Heart right ventricle (tissue), 16 donors: ENCODE results near the gene ZNF565. TPM values are rescaled to one million over a fixed set of nuclear protein-coding genes. Genes with fewer than 3 reads are reported as not detected.

Experiments used
- ATAC-seq, 8 donors: fragments of 200-7000 bp; cut with Tn5 transposase; one replicate each; pipeline ENCODE4 v1.9.1; 2020; ENCODE audit warnings: mild to moderate bottlenecking in 8 of 8, moderate library complexity in 8 of 8, moderate number of reproducible peaks in 1 of 8
- DNase-seq, 2 donors: peaks; one replicate each; pipeline ENCODE4 v3.0.0-alpha.2; 2020
- H3K27ac ChIP-seq, 10 donors: fragments of 200-600 bp; sonication (generic) in 2 of 10; one replicate each; pipeline versions ENCODE4 v1.5.0 to v1.8.0; 2020 to 2022; ENCODE audit warnings: mild to moderate bottlenecking in 3 of 10
- H3K27me3 ChIP-seq, 7 donors: fragments of 200-600 bp; one replicate each; pipeline ENCODE4 v1.8.0; 2021 to 2022; ENCODE audit warnings: mild to moderate bottlenecking in 2 of 7
- H3K36me3 ChIP-seq, 9 donors: fragments of 200-600 bp; sonication (generic) in 1 of 9; one replicate each; pipeline versions ENCODE4 v1.5.0 to v1.8.0; 2020 to 2022; ENCODE audit warnings: mild to moderate bottlenecking in 2 of 9
- H3K4me1 ChIP-seq, 9 donors: fragments of 200-600 bp; sonication (generic) in 1 of 9; one replicate each; pipeline versions ENCODE4 v1.5.0 to v1.8.0; 2020 to 2022; ENCODE audit warnings: mild to moderate bottlenecking in 4 of 9
- H3K4me3 ChIP-seq, 10 donors: fragments of 200-600 bp; sonication (generic) in 2 of 10; one replicate each; pipeline versions ENCODE4 v1.5.0 to v1.8.0; 2020 to 2022; ENCODE audit warnings: mild to moderate bottlenecking in 7 of 10, moderate library complexity in 2 of 10
- H3K9me3 ChIP-seq, 11 donors: fragments of 200-600 bp in 10 of 11; sonication (generic) in 2 of 11; one replicate each; pipeline versions ENCODE4 v1.5.0 to v1.8.0; 2013 to 2022; ENCODE audit warnings: mild to moderate bottlenecking in 2 of 11, control low read depth in 1 of 11, moderate library complexity in 1 of 11
- WGBS, 2 donors: extraction: QIAGEN DNeasy Blood & Tissue Kit; methylation state at CpG; one replicate each; pipeline ENCODE4 v1.1.7; 2013; ENCODE audit warnings: inconsistent platforms in 1 of 2; 5-methylcytosine and 5-hydroxymethylcytosine counted together
- intact Hi-C, 10 donors: fragments of 100-400 bp; cut with DNase I; formaldehyde crosslinking; loops; one replicate each; pipeline versions ENCODE4 v1.11.1 to v1.14.2; 2022
- long read RNA-seq, 3 donors: library from polyadenylated mRNA; unstranded; transcript quantifications; one replicate each; pipeline ENCODE4 v2.0.0, GENCODE V29; 2020 to 2021
- polyA plus RNA-seq, 2 donors: library from polyadenylated mRNA; stranded (reverse); fragments of 200-250 nt; gene quantifications; one replicate each; pipeline ENCODE4 v1.2.3, GENCODE V29; 2013
- total RNA-seq, 10 donors: library from RNA; stranded (reverse); fragmentation: NEBNext Ultra II Directional in 3 of 10; extraction: Animal tissue kit (Norgen Biotek cat#: 25700) in 3 of 10; gene quantifications; one replicate each; pipeline versions ENCODE4 v1.2.1 to v1.2.4, GENCODE V29; 2021 to 2023
- TF ChIP-seq, protein P1 (sequence below), 9 donors: fragments of 200-600 bp; sonication (generic) in 2 of 9; IDR thresholded peaks; one replicate each; pipeline versions ENCODE4 v1.5.0 to v1.8.0; 2021 to 2022; ENCODE audit warnings: antibody characterized with exemption in 9 of 9, mild to moderate bottlenecking in 5 of 9, moderate library complexity in 1 of 9
- donor health status: Arrhythmogenic right ventricular cardiomyopathy.
- donor health status: ischemic (EF 13 %, LVEDD 7.1; RV severe dilation, severe dysfunction).
- donor health status: healthy with polysubstance abuse.
- donor health status: DM: no; HTN: yes; CAD: no.
- donor health status: DM: no; HTN: no; CAD: no.
- donor health status: ischemic (EF 25% LVEDD 6.9; RV normal size, moderate dysfunction).
- donor health status: ischemic (EF 25% LVEDD 5.7; RV mildly dilated, moderate dysfunction).
- donor health status: healthy.
- donor health status: DM: yes; HTN: yes; CAD: no.
- donor health status: Ischemic cardiomyopathy.
- donor health status: ischemic (EF 35%, LVEDD 5.7; RV mildly dilated, moderate dysfunction).
- donor health status: nonischemic (EF 11% LVEDD 7.7; RV severe dilation, severe dysfunction).
- donor health status: DM: yes; HTN: yes; CAD: no.
- donor health status: PGD.
- donor health status: ischemic (EF 29% LVEDD 5.4; RV normal size, mild dysfunction).
- donor health status: nonischemic (EF 23%, LVEDD 6.1; RV moderate dilation, normal function).

ZNF565 gene
- total RNA-seq (1 to 10 TPM; 2.6 to 5.1 (median 3.6) TPM), polyA plus RNA-seq (1 to 10 TPM; 2.2 to 3.3 TPM)
- long read RNA-seq, donor 1, partial matches to known transcripts, result 0 of 14 reads
- long read RNA-seq, donor 1, other reads (novel, unspliced or antisense), result 9 of 14 reads
- long read RNA-seq, donor 2, partial matches to known transcripts, result 1 of 12 reads
- long read RNA-seq, donor 2, other reads (novel, unspliced or antisense), result 7 of 12 reads
- long read RNA-seq, donor 3, transcript ZNF565-201 (5 exons, 2,023 nt), result major isoform, 7 of 22 reads
- long read RNA-seq, donor 3, partial matches to known transcripts, result 3 of 22 reads
- long read RNA-seq, donor 3, other reads (novel, unspliced or antisense), result 8 of 22 reads

DNA sequence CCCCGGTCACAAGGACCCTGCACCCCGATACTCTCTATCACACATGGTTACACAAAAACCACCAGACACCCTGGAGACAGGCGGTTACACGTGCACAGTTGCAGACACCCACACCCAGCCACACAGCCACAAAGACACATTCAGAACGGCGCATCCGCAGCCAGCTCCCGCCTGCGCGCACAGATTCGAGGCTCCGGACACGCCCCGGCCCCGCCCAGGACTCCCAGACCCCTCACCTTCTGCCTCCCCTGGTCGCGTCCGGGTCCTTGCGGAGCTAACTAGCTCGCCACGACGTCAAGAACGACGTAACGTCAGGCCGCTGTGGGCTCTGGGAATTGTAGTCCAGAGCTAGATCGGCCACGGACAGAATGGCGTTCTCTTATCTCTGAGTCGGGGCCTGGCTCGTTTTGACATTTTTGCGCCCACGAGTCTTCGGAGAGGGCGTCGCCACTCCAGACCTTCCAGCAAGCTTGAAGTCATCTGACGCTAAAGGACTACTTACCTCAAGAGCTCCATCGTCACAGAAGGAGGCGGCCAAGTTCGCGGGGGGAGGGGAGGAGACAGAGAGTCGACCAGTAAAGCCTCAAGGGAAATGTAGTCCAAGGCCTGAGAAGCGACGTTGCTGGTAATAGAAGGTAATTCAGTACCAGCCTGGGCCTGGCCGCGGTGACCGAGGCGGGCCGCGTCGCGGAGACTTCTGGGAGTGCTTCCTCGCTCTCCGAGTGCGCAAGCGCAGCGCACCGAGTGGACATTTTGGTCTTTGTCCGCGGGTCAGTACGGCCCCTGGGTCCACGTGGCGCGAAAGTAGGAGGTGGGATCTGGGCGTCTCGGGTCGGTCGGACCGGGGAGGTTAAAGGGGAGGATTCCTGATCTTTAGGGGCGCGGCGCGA is at the start of gene ZNF565, which contains the start of gene ZNF146:
ZNF565 (minus strand) TSS at position 280 of the 890 bp plus-strand sequence. CDS start 12,680 bp downstream, outside the sequence.
ZNF146 (plus strand) TSS at position 721 of the 890 bp plus-strand sequence. CDS start 21,335 bp downstream, outside the sequence.
- Histone ChIP-seq H3K4me1 (peaks cover 0 to 44% (median 18%) of the 10 kb centered on the region in 9 donors), H3K27ac (peak within 1 kb of the TSS; percentile 88 to 96 (median 92)), H3K9me3 (no peaks in the 10 kb centered on the region), H3K4me3 (peak within 1 kb of the TSS; percentile 58 to 85 (median 76)), H3K27me3 (no peaks in the 10 kb centered on the region), H3K36me3 (peaks cover 0 to 24% (median under 1%) of the 10 kb centered on the region in 9 donors)
- peak; percentile 96 to 98 (median 97) for ATAC-seq
- peak; percentile 98 for DNase-seq
- WGBS, 2 donors, result 0% methylated on average over 73 of the region's 73 CpGs
- intact Hi-C loops, result loop anchor here in 2 of 10 donors (1.0 to 10.0 kb wide), 4 partner anchors 99 to 450 kb away; partner anchors contain the start of genes TBCB (in 1 of the 2), THAP8 (in 1 of the 2), WDR62 (in 1 of the 2) and ZNF461 (in 1 of the 2)
- TF ChIP-seq, protein P1, sequence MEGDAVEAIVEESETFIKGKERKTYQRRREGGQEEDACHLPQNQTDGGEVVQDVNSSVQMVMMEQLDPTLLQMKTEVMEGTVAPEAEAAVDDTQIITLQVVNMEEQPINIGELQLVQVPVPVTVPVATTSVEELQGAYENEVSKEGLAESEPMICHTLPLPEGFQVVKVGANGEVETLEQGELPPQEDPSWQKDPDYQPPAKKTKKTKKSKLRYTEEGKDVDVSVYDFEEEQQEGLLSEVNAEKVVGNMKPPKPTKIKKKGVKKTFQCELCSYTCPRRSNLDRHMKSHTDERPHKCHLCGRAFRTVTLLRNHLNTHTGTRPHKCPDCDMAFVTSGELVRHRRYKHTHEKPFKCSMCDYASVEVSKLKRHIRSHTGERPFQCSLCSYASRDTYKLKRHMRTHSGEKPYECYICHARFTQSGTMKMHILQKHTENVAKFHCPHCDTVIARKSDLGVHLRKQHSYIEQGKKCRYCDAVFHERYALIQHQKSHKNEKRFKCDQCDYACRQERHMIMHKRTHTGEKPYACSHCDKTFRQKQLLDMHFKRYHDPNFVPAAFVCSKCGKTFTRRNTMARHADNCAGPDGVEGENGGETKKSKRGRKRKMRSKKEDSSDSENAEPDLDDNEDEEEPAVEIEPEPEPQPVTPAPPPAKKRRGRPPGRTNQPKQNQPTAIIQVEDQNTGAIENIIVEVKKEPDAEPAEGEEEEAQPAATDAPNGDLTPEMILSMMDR (IDR thresholded peaks at IDR 0.05), result peak in 1 of 9 donors; percentile 8

DNA sequence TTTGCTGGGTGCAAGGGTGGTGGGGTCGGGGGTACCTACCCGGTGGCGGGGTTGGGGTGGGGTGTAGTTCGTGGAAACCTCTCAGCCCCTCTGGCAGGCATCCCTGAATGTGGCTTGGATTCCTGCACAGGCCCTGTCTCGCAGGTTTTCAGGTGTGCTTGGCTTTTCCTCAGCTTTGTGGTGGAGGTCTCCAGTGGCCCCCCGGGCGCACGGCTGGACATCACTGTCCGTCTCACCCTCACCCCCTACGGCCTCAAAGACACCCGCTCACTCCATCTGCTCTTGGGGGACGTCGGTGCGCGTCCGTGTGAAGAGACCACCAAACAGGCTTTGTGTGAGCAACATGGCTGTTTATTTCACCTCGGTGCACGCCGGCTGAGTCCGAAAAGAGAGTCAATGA is 44.7 kb upstream of the ZNF565 start:
- Histone ChIP-seq H3K27ac (no peak overlapping the region), H3K9me3 (peaks cover 0 to 18% (median 0%) of the 10 kb centered on the region in 11 donors), H3K36me3 (no peaks in the 10 kb centered on the region), H3K4me1 (peaks cover 0 to 4% (median 0%) of the 10 kb centered on the region in 9 donors), H3K4me3 (no peak overlapping the region), H3K27me3 (no peaks in the 10 kb centered on the region)
- ATAC-seq, result no peak
- intact Hi-C loops, result no loop called here
- DNase-seq, result no peak
- 95 to 97% methylated on average over 20 of the region's 20 CpGs for WGBS, 2 donors
- TF ChIP-seq, protein P1 (IDR thresholded peaks at IDR 0.05), result no peak

DNA sequence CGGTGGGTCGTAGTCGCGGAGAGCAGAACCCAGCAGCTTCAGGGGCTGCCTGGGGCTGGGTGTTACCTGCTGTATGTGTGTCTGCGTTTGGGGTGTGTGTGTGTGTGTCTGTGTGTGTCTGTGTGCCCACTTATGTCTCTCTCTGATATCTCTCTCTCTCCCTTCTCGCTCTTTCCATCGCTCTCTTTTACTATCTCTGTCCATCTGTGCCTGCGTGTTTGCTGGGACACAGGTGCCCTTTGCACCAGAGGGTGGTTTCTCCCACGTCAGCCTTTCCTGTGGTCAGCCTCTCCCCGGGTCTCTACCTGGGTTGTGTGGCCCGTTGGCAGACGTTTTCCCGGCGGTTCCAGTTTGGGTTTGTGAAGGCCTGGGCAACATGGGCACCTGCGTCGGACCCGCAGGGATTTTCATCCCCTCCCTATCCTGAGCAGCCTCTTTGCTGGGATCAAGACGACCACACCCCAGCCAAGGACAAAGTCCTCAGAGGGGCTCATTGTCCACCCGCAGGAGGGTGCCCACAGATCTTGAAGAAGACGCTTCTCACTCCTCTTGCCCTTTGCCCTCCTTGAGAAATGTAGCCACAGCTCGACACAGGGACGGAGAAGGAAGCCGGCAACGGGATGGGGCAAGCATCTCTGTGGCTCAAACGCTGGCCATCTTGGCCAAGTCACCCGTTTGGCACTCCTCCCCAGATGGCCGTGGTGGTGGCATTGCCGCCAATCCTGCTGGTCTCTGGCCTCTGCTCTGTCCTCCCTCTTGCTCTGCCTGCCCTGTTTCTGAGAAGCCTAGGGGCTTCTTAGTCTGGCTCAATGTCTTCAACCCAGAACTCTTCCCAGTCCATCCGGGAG is 43.8 kb upstream of the ZNF565 start:
- no peaks in the 10 kb centered on the region for H3K36me3 ChIP-seq
- intact Hi-C loops, result no loop called here
- DNase-seq, result no peak
- H3K4me1 ChIP-seq, result peaks cover 0 to 4% (median 0%) of the 10 kb centered on the region in 9 donors
- H3K27ac ChIP-seq, result no peak overlapping the region
- peak overlapping the region; percentile 36 to 75 (median 61) for H3K4me3 ChIP-seq
- H3K27me3 ChIP-seq, result no peaks in the 10 kb centered on the region
- peak in 4 of 8 donors; percentile 8 to 16 (median 12) for ATAC-seq
- H3K9me3 ChIP-seq, result peaks cover 0 to 18% (median 0%) of the 10 kb centered on the region in 11 donors
- 87 to 91% methylated on average over 29 of the region's 29 CpGs for WGBS, 2 donors
- TF ChIP-seq, protein P1 (IDR thresholded peaks at IDR 0.05), result no peak
